A673 (cell line): Measurements from ENCODE around the gene BTF3.

ENCODE experiments used
- CTCF ChIP-seq: fragments of 300-800, 200-600 bp; sonication (generic); conservative IDR thresholded peaks from 2 replicates; pipeline ENCODE4 v1.5.1; 2017; ENCODE audit warnings: low read depth, mild to moderate bottlenecking, antibody characterized with exemption, low read length, moderate library complexity, mixed read lengths
- EZH2 ChIP-seq: fragments of 200-600 bp; sonication (generic); IDR thresholded peaks from 2 replicates; pipeline ENCODE4 v1.6.1; 2017; ENCODE audit warnings: borderline replicate concordance, low read depth, mild to moderate bottlenecking, mixed read lengths, antibody characterized with exemption, low read length; ENCODE audit not compliant: poor library complexity, severe bottlenecking

GRCh38 chr5:73495772-73496335 lies 2.4 kb upstream of the BTF3 start:
- TF ChIP-seq CTCF = no peak
- TF ChIP-seq EZH2 = no peak
